Hindlimb muscle (tissue), 1 donor: ENCODE measurements around the gene ZBP1. TPM values are rescaled to one million over a fixed set of nuclear protein-coding genes. Genes with fewer than 3 reads are reported as not detected.
"Not testable (repeated sequence)": the region's sequence is repeated elsewhere in the genome, so short reads cannot be mapped to it uniquely, and the experiment has no call there.

Experiments
- DNase-seq: peaks from one replicate; pipeline ENCODE4 v3.0.0-alpha.2; 2013
- polyA plus RNA-seq: library from polyadenylated mRNA; unstranded; fragments of 120-200 nt; gene quantifications from one replicate; pipeline ENCODE4 v1.2.1, GENCODE V29; 2013; ENCODE audit not compliant: insufficient read length

The ZBP1 gene
- polyA plus RNA-seq, 1 donor: not detected

GRCh38 chr20:57638895-57639236, 18.6 kb upstream of the ZBP1 start:
- no peak for DNase-seq

DNA sequence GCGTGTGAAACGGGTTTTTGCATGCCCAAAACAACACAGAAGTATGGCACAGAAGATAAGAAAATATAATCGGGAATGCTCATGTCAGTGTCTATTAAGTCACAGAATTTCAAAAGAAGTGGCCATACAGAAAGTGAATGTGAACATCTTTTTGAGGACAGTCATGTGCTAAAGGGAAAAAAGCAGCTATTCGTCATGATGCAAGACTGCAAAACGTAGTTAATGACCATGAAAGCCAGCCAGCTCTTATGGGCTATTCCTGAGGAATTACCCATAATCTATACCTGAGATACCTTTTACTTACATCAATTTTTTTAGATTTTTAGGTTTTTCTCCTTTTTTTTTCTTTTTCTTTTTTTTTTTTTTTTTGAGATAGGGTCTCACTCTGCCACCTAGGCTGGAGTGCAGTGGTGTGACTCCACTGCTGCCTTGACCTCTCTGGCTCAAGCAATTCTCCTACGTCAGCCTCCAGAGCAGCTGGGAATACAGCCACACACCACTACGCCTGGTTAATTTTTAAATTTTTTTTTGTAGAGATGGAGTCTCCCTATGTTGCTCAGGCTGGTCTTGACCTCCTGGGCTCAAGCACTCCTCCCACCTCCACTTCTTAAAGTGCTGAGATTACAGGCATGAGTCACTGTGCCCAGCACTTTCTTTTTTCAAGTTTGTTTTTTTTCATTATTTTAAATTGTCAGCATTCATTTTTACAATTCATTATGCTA, 18.1 kb upstream of the ZBP1 start:
- no peak for DNase-seq

- no peak for DNase-seq
Measured at GRCh38 chr20:57633945-57634491, 13.8 kb upstream of the ZBP1 start.

- DNase-seq: no peak
Measured at GRCh38 chr20:57632286-57632685, 12.1 kb upstream of the ZBP1 start.

GRCh38 chr20:57630061-57630460, 9.8 kb upstream of the ZBP1 start:
- DNase-seq: no peak

- DNase-seq: not testable (repeated sequence)
Measured at GRCh38 chr20:57629491-57629901, 9.3 kb upstream of the ZBP1 start.

DNA sequence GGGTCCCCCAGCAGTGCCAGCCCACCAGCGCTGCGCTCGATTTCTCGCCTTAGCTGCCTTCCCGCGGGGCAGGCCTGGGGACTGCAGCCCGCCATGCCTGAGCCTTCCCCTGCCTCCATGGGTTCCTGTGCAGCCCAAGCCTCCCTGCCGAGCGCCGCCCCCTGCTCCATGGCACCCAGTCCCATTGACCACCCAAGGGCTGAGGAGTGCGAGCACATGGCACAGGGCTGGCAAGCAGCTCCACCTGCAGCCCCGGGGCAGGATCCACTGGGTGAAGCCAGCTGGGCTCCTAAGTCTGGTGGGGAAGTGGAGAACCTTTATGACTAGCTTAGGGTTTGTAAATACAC, 8.7 kb upstream of the ZBP1 start:
- not testable (repeated sequence) for DNase-seq

DNA sequence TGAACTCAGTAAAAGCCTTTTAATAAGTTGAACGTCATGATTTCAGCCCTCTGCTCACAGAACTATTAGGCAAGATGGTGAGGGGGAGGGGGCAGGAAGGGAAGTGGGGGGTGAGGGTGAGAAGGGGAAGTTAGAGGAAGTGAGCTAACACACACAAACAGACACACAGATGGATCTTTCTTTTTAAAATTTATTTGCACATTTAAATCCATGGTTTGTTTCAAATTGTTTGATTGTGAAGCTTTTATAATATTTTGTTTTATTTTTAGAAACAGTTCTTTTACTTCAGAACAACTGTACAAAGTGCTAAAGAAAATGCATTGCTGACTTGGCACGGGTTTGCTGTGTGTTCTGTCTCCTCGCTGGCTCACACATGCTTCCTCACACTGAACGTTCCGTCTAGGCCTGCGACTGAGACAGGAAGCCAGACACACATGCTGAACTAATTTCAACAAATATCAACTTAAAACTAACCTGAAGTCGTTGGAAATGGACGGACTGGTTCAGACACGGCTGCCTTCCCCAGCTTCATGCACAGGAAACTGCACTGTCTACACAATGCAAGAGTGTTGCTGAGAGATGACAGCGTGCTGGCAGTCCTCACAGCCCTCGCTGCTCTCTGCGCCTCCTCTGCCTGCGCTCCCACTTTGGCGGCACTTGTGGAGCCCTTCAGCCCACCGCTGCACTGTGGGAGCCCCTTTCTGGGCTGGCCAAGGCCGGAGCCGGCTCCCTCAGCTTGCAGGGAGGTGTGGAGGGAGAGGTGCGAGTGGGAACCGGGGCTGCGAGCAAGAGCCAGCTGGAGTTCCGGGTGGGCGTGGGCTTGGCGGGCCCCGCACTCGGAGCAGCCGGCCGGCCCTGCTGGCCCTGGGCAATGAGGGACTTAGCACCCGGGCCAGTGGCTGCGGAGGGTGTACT, 8.1 kb upstream of the ZBP1 start:
- DNase-seq: peak; percentile 73

DNA sequence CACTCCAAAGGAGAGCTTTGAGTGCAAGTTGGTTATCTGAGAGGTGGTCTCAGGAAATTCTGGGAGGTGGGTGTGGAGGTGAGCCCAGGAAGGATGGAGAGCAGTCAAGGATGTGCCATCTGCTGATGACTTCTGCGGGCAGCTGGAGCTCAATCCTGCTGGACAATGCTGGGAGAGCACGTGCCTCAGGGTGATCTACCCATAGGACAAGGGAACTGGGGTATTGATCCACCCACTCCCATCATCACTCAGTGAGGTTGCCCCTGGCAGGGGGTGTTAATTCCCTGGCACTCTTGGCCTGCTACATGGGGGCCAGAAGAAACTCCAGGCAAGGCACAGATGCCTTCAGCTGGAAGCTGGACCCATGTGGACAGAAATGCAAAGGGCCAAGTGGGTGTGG, 7.1 kb upstream of the ZBP1 start:
- DNase-seq: no peak

DNA sequence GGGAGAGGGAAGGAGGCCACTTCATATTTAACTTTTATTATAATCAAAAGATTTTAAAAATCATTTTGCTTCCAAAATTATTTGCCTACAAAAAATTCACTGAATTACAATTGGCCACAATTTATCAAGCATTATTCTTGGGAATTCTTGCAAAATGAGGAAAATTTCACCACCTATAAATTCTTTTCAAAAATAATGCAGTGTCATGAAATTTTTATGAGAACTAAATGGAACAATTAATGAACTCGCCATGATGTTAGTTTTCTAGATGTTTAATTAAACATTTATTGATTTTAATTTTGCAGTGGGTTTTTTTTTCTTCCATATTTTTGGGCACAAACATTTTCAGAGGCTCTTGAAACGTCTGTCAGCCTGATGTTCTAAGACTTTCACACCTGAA, 5.8 kb upstream of the ZBP1 start:
- DNase-seq: no peak

- no peak for DNase-seq
Measured at GRCh38 chr20:57625181-57625958, 5.1 kb upstream of the ZBP1 start.

DNA sequence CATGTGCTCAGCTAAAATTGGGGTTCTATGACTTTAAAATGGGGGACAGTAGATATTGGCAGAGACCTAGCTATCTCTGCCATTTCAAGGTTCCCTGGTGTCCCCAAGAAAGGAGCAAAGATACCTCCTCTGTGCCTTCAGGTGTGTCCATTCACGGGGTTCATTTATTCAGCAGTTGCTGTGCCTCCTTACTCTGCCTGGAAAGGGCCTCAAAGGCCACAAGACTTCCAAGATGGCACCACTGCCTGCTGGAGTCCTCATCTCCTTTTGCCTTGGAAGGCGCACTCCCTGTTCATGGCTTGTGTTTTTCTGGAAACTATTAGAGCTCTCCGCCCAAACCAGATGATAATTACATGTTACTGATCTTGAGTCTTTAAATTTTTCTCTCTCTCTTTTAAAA, 3.9 kb upstream of the ZBP1 start:
- no peak for DNase-seq

DNA sequence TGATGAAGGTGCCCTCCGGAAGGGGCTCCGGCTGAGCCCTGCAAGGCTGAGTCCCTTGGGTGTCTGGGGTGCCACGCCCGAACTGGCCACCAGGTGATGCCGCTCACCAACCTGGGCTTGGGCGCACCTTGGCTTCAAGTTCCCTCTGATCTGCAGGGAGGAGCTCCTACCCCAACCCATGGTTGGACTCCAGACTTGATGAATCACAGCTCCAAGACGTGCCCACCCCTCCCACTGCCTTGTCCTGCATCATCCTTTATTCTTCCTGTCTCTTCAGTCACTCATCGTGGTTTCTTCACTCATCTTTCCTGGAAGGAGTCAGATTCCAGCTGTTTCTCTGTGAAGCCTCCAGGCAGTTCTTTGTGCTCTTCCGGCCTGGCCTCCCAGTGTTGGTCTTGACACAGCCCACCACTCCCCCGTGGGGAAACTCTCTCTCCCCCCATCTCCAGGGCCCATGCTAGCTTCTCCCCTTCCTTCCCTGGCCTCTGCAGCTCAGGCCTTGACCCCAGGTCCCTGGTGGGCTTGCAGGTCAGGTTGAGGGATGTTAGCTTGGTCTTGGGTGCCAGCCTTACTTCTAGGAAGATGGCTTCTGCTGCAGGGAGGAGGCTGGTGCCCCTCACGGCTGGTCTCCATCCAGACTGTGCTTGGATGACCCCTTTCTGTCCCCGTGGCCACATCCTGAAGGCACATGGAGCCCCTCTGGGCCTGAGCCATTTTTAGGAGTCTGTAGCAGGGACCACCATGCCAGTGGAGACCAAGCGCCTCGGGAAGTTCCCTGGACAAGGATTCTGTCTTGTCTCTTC, 2.6 kb upstream of the ZBP1 start:
- no peak for DNase-seq

DNA sequence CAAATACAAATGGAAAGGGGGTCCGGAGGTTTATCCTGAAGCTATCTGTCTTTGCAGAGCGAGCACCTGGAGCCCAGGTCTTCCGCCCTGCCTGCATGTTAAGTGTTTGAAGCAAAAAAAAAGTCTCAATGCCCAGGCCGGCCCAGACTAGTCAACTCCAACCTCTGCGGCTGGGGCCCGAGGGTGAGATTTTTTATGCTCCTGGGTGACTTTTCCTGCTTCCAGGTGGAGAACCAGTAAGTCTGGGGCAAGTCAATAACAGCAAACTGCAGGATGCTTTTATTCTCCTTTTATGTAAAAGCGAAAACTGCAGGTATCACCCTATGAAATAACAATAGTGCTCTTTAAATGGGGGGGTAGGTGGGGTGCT, 2.0 kb upstream of the ZBP1 start:
- DNase-seq: no peak

GRCh38 chr20:57621421-57622200, 1.4 kb upstream of the ZBP1 start:
- no peak for DNase-seq

GRCh38 chr20:57620999-57621398, 773 bp upstream of the ZBP1 start:
- DNase-seq: no peak

- DNase-seq: no peak
Measured at GRCh38 chr20:57619051-57619831, 985 bp downstream of the ZBP1 start.

DNA sequence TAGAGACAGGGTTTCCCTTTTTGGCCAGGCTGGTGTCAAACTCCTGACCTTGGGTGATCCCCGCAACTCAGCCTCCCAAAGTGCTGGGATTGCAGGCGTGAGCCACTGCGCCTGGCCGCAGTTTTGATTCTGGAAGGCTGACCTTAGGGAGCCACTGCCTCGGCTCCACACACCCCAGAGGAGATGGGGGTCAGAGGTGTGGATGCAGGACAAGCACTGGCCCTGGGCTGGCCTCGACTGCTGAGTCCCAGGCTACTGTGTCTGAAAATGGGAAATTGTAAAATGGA, 1.5 kb downstream of the ZBP1 start:
- no peak for DNase-seq

DNA sequence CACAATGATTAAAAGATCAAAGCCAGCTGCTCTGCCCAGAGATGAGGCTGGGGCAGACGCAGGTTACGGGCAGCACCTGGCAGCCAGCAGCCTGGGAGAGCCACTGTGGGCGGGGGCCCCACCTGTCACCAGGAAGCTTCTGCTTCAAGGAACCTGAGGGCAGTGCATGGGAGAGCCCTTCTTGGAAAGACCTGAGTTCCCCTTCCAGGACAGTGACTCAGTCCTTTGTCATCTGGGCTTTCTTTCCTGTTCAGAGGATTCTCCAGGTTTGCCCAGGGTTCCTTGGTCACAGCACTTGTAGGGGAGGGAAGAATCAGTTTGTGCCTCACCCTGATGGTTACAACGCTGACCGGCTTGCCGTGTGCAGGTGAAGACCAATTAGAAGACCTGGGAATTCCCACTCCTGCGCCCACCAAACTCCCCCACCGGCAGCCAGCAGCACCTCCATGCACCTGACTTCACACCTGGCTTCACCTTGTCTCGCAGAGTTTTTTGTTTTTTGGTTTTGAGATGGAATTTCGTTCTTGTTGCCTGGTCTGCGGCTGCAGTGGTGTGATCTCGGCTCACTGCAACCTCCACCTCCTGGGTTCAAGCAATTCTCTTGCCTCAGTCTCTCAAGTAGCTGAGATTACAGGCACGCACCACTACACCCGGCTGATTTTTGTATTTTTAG, 2.0 kb downstream of the ZBP1 start:
- no peak for DNase-seq

- DNase-seq: no peak
Measured at GRCh38 chr20:57617079-57617795, 3.0 kb downstream of the ZBP1 start.
